Measurements from ENCODE around the gene MAML3. TPM values are rescaled to one million over a fixed set of nuclear protein-coding genes. Genes with fewer than 3 reads are reported as not detected.

MAML3 gene
- total and polyA plus RNA-seq, 3 experiments from 2014 or later, result 0.44 to 0.57 (median 0.52) TPM

- Histone ChIP-seq H3K36me3 (ENCODE audit: insufficient read depth, low read length) (no peaks in the 10 kb centered on the region), H3K27me3 (ENCODE audit: insufficient read depth, low read length, poor library complexity, severe bottlenecking) (no peaks in the 10 kb centered on the region), H3K9me3 (ENCODE audit: low read length) (no peaks in the 10 kb centered on the region), H3K27ac (ENCODE audit: low read depth, low read length) (no peak overlapping the region), H3K4me3 (ENCODE audit: low read length) (no peak overlapping the region), H3K4me1 (ENCODE audit: insufficient read depth, low read length) (no peaks in the 10 kb centered on the region)
- CTCF ChIA-PET, result interaction anchor here (0.6 kb wide), 1 partner anchor 29 kb away, joined by 3 read pairs; no protein-coding TSS in a partner anchor
- Mint-ChIP-seq H3K4me1 (no peaks in the 10 kb centered on the region), H3K4me3 (no peak overlapping the region), H3K9me3 (no peaks in the 10 kb centered on the region), H3K27ac (no peak overlapping the region), H3K36me3 (peaks cover 0 to 2% (median 0%) of the 10 kb centered on the region in 3 donors), H3K27me3 (no peaks in the 10 kb centered on the region)
- POLR2A ChIA-PET, result no interaction called here
- no peak for DNase-seq
These were observed 435.6 kb downstream of the MAML3 start for GRCh38 chr4:139718358-139718757.

DNA sequence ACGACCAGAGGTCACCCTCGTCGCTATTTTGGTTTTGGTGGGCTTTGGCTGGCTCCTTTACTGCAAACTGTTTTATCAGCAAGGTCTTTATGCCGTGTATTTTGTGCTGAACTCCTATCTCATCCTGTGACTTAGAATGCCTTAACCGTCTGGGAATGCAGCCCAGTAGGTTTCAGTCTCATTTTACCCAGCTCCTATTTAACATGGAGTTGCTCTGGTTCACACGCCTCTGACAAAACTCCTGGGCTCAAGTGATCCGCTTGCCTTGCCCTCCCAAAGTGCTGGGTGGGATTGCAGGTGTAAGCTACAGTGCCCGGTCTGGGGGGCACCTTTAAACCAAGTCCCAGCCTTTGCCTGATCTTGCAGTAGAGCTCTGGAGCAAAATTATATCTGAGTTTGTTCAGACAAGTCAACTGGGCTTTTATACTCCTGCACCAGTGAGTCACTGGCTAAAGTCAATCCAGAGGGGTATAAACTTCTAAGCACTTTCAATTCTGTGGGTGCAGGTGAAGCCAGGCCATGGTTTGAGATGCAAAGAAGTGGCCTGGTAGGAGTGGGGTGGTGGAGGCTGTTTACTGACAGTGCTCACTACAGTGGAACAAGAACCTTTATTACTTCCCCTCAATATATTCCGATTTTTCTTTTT is 438.1 kb downstream of the MAML3 start:
- no peak overlapping the region for H3K27ac ChIP-seq (ENCODE audit: low read depth, low read length)
- Mint-ChIP-seq H3K4me1 (no peaks in the 10 kb centered on the region), H3K27ac (no peak overlapping the region), H3K27me3 (no peaks in the 10 kb centered on the region), H3K4me3 (no peak overlapping the region), H3K9me3 (no peaks in the 10 kb centered on the region), H3K36me3 (peaks cover 0 to 2% (median 0%) of the 10 kb centered on the region in 3 donors)
- H3K9me3 ChIP-seq (ENCODE audit: low read length), result no peaks in the 10 kb centered on the region
- DNase-seq, result no peak
- ChIA-PET CTCF (no interaction called here), POLR2A (no interaction called here)
- H3K27me3 ChIP-seq (ENCODE audit: insufficient read depth, low read length, poor library complexity, severe bottlenecking), result no peaks in the 10 kb centered on the region
- no peak overlapping the region for H3K4me3 ChIP-seq (ENCODE audit: low read length)
- no peaks in the 10 kb centered on the region for H3K36me3 ChIP-seq (ENCODE audit: insufficient read depth, low read length)
- H3K4me1 ChIP-seq (ENCODE audit: insufficient read depth, low read length), result no peaks in the 10 kb centered on the region

DNA sequence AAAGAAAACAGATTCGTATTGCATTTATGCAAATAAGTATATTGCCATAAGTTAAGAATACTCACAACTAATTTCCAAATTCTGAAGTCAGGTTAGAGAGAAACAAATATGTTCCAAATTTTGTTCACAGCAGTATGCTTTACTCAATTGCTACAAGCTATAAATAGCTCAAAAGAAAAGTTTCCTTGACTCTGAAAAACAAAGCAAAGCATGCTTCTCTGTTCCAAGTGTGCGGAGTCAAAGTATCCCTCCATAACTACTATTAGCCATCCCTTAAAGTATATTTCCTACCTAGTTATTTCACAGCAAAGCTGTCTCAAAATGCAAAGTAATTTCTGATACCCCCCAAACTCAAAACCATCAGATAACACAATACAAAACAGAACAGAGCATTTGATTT is 441.1 kb downstream of the MAML3 start:
- peaks cover 0 to 5% (median 3%) of the 10 kb centered on the region in 5 donors for H3K9me3 Mint-ChIP-seq
- POLR2A ChIA-PET, result no interaction called here
- Histone ChIP-seq H3K9me3 (ENCODE audit: low read length) (no peaks in the 10 kb centered on the region), H3K27ac (ENCODE audit: low read depth, low read length) (no peak overlapping the region), H3K4me3 (ENCODE audit: low read length) (no peak overlapping the region), H3K4me1 (ENCODE audit: insufficient read depth, low read length) (no peaks in the 10 kb centered on the region), H3K27me3 (ENCODE audit: insufficient read depth, low read length, poor library complexity, severe bottlenecking) (no peaks in the 10 kb centered on the region), H3K36me3 (ENCODE audit: insufficient read depth, low read length) (no peaks in the 10 kb centered on the region)
- peaks cover 0 to 4% of the 10 kb centered on the region in 2 donors for H3K27me3 Mint-ChIP-seq
- H3K4me3 Mint-ChIP-seq, result no peak overlapping the region
- DNase-seq, result no peak
- peaks cover 0 to 5% (median 2%) of the 10 kb centered on the region in 3 donors for H3K36me3 Mint-ChIP-seq
- CTCF ChIA-PET, result interaction anchor here (1.2 kb wide), 1 partner anchor 10 kb away, joined by 3 read pairs; no protein-coding TSS in a partner anchor
- H3K27ac Mint-ChIP-seq, result no peak overlapping the region
- no peaks in the 10 kb centered on the region for H3K4me1 Mint-ChIP-seq

DNA sequence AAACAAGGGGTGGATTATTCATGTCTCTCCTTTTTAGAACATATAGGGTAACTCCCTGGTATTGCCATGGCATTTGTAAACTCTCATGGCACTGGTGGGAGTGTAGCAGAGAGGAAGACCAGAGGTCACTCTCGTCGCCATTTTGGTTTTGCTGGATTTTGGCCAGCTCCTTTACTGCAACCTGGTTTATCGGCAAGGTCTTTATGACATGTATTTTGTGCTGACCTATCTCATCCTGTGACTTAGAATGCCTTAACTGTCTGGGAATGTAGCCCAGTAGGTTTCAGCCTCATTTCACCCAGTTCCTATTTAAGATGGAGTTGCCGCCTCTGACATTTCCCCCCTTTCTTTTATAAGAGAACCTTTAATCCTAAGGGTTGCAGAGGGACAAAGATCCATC is 442.5 kb downstream of the MAML3 start:
- Mint-ChIP-seq H3K27ac (no peak overlapping the region), H3K27me3 (peaks cover 0 to 4% of the 10 kb centered on the region in 2 donors)
- no peaks in the 10 kb centered on the region for H3K9me3 ChIP-seq (ENCODE audit: low read length)

GRCh38 chr4:139710073-139710472 is 443.9 kb downstream of the MAML3 start:
- no peaks in the 10 kb centered on the region for H3K4me1 Mint-ChIP-seq
- no peak overlapping the region for H3K4me3 Mint-ChIP-seq
- H3K27ac Mint-ChIP-seq, result no peak overlapping the region
- CTCF ChIA-PET, result interaction anchor here (1.3 kb wide), 1 partner anchor 9 kb away, joined by 3 read pairs; no protein-coding TSS in a partner anchor
- no peaks in the 10 kb centered on the region for H3K27me3 ChIP-seq (ENCODE audit: insufficient read depth, low read length, poor library complexity, severe bottlenecking)
- no peak overlapping the region for H3K4me3 ChIP-seq (ENCODE audit: low read length)
- no peaks in the 10 kb centered on the region for H3K9me3 ChIP-seq (ENCODE audit: low read length)
- peaks cover 1 to 21% (median 5%) of the 10 kb centered on the region in 3 donors for H3K36me3 Mint-ChIP-seq
- no peak overlapping the region for H3K27ac ChIP-seq (ENCODE audit: low read depth, low read length)
- H3K9me3 Mint-ChIP-seq, result peaks cover 0 to 8% (median 5%) of the 10 kb centered on the region in 5 donors
- no peaks in the 10 kb centered on the region for H3K36me3 ChIP-seq (ENCODE audit: insufficient read depth, low read length)
- H3K27me3 Mint-ChIP-seq, result peaks cover 0 to 4% of the 10 kb centered on the region in 2 donors
- POLR2A ChIA-PET, result no interaction called here
- DNase-seq, result no peak
- no peaks in the 10 kb centered on the region for H3K4me1 ChIP-seq (ENCODE audit: insufficient read depth, low read length)

More for the DNA sequence above, 442.5 kb downstream of the MAML3 start:
- Mint-ChIP-seq H3K36me3 (peaks cover 0 to 10% (median 3%) of the 10 kb centered on the region in 3 donors), H3K9me3 (peaks cover 0 to 7% (median 5%) of the 10 kb centered on the region in 5 donors), H3K4me1 (no peaks in the 10 kb centered on the region), H3K4me3 (no peak overlapping the region)
- ChIA-PET CTCF (no interaction called here), POLR2A (no interaction called here)
- no peak for DNase-seq
- Histone ChIP-seq H3K27ac (ENCODE audit: low read depth, low read length) (no peak overlapping the region), H3K27me3 (ENCODE audit: insufficient read depth, low read length, poor library complexity, severe bottlenecking) (no peaks in the 10 kb centered on the region), H3K4me1 (ENCODE audit: insufficient read depth, low read length) (no peaks in the 10 kb centered on the region), H3K36me3 (ENCODE audit: insufficient read depth, low read length) (no peaks in the 10 kb centered on the region), H3K4me3 (ENCODE audit: low read length) (no peak overlapping the region)

DNA sequence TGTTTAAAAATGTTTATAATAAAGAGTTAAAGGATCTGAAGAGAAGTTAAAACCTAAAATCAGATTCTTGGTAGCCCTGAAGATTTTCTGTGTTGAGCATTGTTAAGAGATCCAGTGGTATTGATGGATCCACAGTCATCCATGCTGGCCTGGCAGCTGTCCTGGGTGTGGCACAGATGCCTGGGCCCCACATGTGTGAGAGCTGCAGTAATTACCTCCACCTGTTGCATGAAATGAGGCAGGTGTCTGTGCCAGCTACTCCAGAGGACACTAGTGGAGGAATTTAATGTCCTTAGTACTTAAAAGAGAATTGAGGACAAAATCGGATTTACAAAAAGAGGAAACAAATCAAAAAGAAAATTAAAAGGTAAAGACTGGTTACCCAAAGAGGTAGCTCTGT is 444.3 kb downstream of the MAML3 start:
- ChIA-PET POLR2A (no interaction called here), CTCF (interaction anchor here (1.3 kb wide), 1 partner anchor 10 kb away, joined by 3 read pairs; no protein-coding TSS in a partner anchor)
- no peak overlapping the region for H3K27ac Mint-ChIP-seq

DNA sequence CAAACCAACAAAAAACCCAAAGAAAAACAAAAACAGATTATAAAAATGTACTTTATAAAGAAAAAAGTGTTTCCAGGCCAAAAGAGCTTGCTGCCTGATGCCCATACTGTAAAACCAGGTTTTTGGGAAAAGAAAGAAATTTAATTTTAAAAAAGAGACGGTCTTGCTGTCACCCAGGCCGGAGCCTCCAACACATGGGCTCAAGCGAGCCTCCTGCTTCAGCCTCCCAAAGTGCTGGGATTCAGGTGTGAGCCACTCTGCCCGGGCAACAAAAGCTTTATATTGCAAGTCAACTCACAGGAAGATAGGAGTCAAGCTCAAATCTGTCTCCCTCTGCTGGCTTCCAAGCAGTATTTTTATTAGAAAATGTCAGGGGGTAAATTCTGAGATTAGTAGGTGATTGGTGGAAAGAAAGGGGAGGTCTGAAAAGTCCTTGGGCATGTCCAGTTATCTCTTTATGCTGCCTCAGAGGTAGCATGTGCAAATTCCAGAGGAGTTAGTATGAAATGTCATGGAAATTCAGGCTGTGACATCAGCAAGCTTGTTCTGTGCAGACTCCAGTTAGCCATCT is 449.0 kb downstream of the MAML3 start:
- Histone ChIP-seq H3K27ac (ENCODE audit: low read depth, low read length) (no peak overlapping the region), H3K4me1 (ENCODE audit: insufficient read depth, low read length) (no peaks in the 10 kb centered on the region), H3K9me3 (ENCODE audit: low read length) (no peaks in the 10 kb centered on the region), H3K4me3 (ENCODE audit: low read length) (no peak overlapping the region), H3K27me3 (ENCODE audit: insufficient read depth, low read length, poor library complexity, severe bottlenecking) (no peaks in the 10 kb centered on the region), H3K36me3 (ENCODE audit: insufficient read depth, low read length) (no peaks in the 10 kb centered on the region)
- Mint-ChIP-seq H3K36me3 (peaks cover 1 to 27% (median 10%) of the 10 kb centered on the region in 3 donors), H3K27me3 (peaks cover 0 to 8% of the 10 kb centered on the region in 2 donors), H3K27ac (no peak overlapping the region), H3K9me3 (peaks cover 0 to 8% (median 5%) of the 10 kb centered on the region in 5 donors), H3K4me3 (no peak overlapping the region), H3K4me1 (no peaks in the 10 kb centered on the region)
- DNase-seq, result no peak
- CTCF ChIA-PET, result no interaction called here
- POLR2A ChIA-PET, result no interaction called here

More for the DNA sequence above, 444.3 kb downstream of the MAML3 start:
- no peak for DNase-seq
- H3K36me3 ChIP-seq (ENCODE audit: insufficient read depth, low read length), result no peaks in the 10 kb centered on the region
- Mint-ChIP-seq H3K4me3 (no peak overlapping the region), H3K9me3 (peaks cover 0 to 8% (median 5%) of the 10 kb centered on the region in 5 donors), H3K4me1 (no peaks in the 10 kb centered on the region), H3K36me3 (peaks cover 1 to 21% (median 6%) of the 10 kb centered on the region in 3 donors), H3K27me3 (peaks cover 0 to 4% of the 10 kb centered on the region in 2 donors)
- no peaks in the 10 kb centered on the region for H3K9me3 ChIP-seq (ENCODE audit: low read length)
- H3K27me3 ChIP-seq (ENCODE audit: insufficient read depth, low read length, poor library complexity, severe bottlenecking), result no peaks in the 10 kb centered on the region
- no peak overlapping the region for H3K4me3 ChIP-seq (ENCODE audit: low read length)
- no peaks in the 10 kb centered on the region for H3K4me1 ChIP-seq (ENCODE audit: insufficient read depth, low read length)
- no peak overlapping the region for H3K27ac ChIP-seq (ENCODE audit: low read depth, low read length)

DNA sequence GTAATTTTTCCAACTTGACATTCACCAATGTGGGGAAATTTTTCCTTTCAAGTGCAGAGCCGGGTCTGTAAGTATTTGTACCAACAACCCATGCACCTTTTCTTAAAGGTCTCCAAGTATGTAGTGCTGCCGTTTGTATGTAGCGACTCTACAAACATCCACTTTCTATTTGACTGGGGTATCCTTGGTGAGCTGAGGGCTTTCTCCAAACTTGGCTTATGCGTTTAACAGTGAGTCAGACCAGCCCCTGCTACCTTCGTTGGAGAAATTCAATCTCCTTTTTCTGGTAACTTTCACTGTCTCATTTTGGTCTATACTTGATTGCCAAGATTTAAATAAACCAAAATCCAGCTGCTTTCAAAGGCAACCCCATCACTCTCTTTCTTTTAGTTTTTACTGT is 453.4 kb downstream of the MAML3 start:
- H3K4me1 Mint-ChIP-seq, result no peaks in the 10 kb centered on the region
- DNase-seq, result no peak
- peaks cover 3 to 19% (median 12%) of the 10 kb centered on the region in 3 donors for H3K36me3 Mint-ChIP-seq
- H3K27me3 Mint-ChIP-seq, result peaks cover 0 to 3% of the 10 kb centered on the region in 2 donors
- H3K9me3 Mint-ChIP-seq, result peaks cover 0 to 7% (median 2%) of the 10 kb centered on the region in 5 donors
- Histone ChIP-seq H3K9me3 (ENCODE audit: low read length) (no peaks in the 10 kb centered on the region), H3K4me1 (ENCODE audit: insufficient read depth, low read length) (no peaks in the 10 kb centered on the region), H3K27ac (ENCODE audit: low read depth, low read length) (no peak overlapping the region), H3K36me3 (ENCODE audit: insufficient read depth, low read length) (no peaks in the 10 kb centered on the region), H3K4me3 (ENCODE audit: low read length) (no peak overlapping the region), H3K27me3 (ENCODE audit: insufficient read depth, low read length, poor library complexity, severe bottlenecking) (no peaks in the 10 kb centered on the region)
- H3K4me3 Mint-ChIP-seq, result no peak overlapping the region
- no peak overlapping the region for H3K27ac Mint-ChIP-seq
- CTCF ChIA-PET, result no interaction called here
- POLR2A ChIA-PET, result no interaction called here

Measured in CD8-positive, alpha-beta memory T cell (primary cell).